Kidney epithelial cell (primary cell): ENCODE results near the gene ZNF791. TPM values are rescaled to one million over a fixed set of nuclear protein-coding genes. Genes with fewer than 3 reads are reported as not detected.
A peak's percentile ranks its signal among the peaks of the same experiment; 100 is the strongest.

Experiments
- DNase-seq: peaks from one replicate; pipeline ENCODE4 v3.0.0-alpha.2; 2010; ENCODE audit warnings: low read depth
- H3K27me3 ChIP-seq: 2 replicates; pipeline ENCODE4 v1.6.0; 2011; ENCODE audit warnings: low read length; ENCODE audit not compliant: control insufficient read depth, insufficient read depth
- H3K36me3 ChIP-seq: 2 replicates; pipeline ENCODE4 v1.5.1; 2011; ENCODE audit warnings: low read length; ENCODE audit not compliant: control insufficient read depth, insufficient read depth
- H3K4me3 ChIP-seq: 2 replicates; pipeline ENCODE4 v1.5.1; 2011; ENCODE audit warnings: low read depth, mild to moderate bottlenecking, control low read depth, low read length
- CTCF ChIP-seq: IDR thresholded peaks from 2 replicates; pipeline ENCODE4 v1.5.1; 2011; ENCODE audit warnings: mild to moderate bottlenecking, moderate library complexity, low read length, control low read depth, inconsistent platforms; ENCODE audit not compliant: insufficient read depth, poor library complexity, severe bottlenecking
- total RNA-seq: library from RNA; depleted of rRNA; stranded (reverse); fragments of >200 nt; gene quantifications from 2 replicates; pipeline ENCODE4 v1.2.3, GENCODE V29; 2015

The ZNF791 gene
- total RNA-seq, 1 donor from 2014 or later = 11.0 TPM

- no peak for DNase-seq
- Histone ChIP-seq H3K4me3 (no peak overlapping the region), H3K27me3 (no peaks in the 10 kb centered on the region), H3K36me3 (no peaks in the 10 kb centered on the region)
- TF ChIP-seq CTCF = no peak
Observed at GRCh38 chr19:12657966-12658365, 47.2 kb downstream of the ZNF791 start.

- TF ChIP-seq CTCF = no peak
- H3K36me3 ChIP-seq = peaks cover 2% of the 10 kb centered on the region
- no peak for DNase-seq
- no peaks in the 10 kb centered on the region for H3K27me3 ChIP-seq
- no peak overlapping the region for H3K4me3 ChIP-seq
Observed at GRCh38 chr19:12660980-12661379, 50.3 kb downstream of the ZNF791 start.

GRCh38 chr19:12664406-12665280 lies 53.9 kb downstream of the ZNF791 start:
- no peak for DNase-seq
- TF ChIP-seq CTCF = no peak
- H3K27me3 ChIP-seq = no peaks in the 10 kb centered on the region
- H3K4me3 ChIP-seq = no peak overlapping the region
- H3K36me3 ChIP-seq = peaks cover 4% of the 10 kb centered on the region

- peaks cover 4% of the 10 kb centered on the region for H3K36me3 ChIP-seq
- no peak for TF ChIP-seq CTCF
- no peak for DNase-seq
- H3K4me3 ChIP-seq = no peak overlapping the region
- H3K27me3 ChIP-seq = no peaks in the 10 kb centered on the region
Observed at GRCh38 chr19:12665281-12665573, 54.5 kb downstream of the ZNF791 start.

GRCh38 chr19:12665671-12666264 lies 55.0 kb downstream of the ZNF791 start:
- no peak for DNase-seq
- H3K4me3 ChIP-seq = peak overlapping the region; percentile 82
- H3K27me3 ChIP-seq = no peaks in the 10 kb centered on the region
- no peak for TF ChIP-seq CTCF
- H3K36me3 ChIP-seq = peaks cover 4% of the 10 kb centered on the region
